ENCODE results near the gene C11orf54.
"Not testable (repeated sequence)": the region's sequence is repeated elsewhere in the genome, so short reads cannot be mapped to it uniquely, and the experiment has no call there.

The C11orf54 gene

DNA sequence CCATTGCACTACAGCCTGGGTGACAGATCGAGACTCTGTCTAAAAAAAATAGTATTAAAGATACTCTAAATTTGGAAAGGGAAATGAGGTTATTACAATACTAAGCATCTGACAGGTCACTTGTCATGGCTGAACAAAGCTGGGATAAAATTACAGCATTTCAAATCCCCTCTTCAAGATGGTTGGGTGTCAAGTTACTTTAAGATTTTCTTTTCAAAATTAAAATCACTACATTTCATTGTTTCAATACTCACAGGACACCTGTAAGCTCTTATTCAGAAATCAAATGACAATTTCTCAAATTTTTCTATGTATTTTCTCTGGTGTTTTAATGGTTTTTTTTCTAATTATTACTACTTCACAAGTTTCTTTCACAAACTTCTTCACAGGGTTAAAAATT is 5.8 kb upstream of the C11orf54 start:
- no peak for DNase-seq

DNA sequence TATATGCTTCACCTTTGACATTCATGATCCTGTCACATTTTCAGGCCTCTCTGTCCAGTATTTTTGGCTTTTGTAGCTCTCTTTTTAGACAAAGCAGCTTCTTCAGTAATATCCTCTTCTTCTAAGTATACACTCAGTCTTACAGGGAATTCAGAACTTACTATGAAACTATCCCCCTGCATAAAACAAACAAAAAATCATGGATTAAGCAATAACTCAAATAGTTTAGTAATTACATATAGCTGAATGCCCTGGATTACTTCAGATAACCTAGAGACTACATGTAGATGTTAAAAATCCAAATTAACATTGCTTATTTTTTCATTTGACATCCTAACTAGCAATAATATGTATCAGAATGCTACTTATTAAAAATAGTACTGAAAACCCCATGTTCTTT is 5.3 kb upstream of the C11orf54 start:
- no peak for DNase-seq

DNA sequence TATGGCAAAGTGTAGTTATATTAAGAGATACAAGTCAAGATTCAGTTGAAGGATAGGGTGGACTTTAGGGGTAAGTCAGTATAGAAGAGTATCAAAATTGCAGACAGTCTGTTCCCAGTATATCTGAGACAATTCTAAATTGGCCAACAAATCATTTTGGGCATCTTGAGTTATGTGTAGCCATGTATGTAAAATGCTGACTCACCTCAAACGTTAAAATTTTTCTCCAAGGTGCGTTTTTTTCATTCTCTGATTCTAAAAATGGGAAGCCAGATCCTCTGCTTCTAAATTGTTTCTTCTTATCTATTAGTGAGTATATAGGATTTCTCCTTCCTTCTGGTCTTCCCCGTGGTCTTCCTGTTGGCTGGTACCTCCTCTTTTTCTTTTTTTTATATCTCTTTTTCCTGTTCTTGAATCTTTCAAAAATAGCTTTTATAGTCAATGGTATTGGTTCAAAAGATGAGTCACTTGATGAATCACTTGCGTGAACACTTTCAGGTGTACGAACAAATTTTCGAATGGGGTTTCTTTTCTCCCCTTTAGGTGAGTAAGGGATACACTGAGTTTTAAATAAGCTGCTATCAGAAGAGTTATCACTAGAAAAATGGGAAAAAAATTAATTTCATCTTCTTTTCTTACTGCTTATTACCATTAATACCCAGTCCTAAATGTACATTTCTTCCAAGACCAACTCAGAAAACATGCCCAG is 3.4 kb upstream of the C11orf54 start:
- no peak for DNase-seq

DNA sequence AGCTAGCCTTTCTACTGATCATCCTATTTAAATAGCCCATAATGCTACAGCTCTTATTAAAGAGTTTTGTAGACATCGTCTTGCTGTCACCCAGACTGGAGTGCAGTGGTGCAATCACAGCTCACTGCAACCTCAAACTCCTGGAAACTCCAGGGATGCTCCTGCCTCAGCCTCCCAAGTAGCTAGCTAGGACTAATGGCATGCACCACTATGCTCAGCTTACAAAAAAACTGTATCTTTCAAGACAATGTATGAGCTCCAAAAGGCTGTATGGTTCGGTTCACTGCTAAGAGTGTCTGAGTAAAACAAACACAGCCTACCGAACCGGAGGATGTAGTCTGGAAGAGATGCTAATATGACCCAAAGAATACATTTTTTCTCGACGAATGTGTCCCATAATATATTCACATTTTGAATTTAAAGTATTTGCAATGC is 2.8 kb upstream of the C11orf54 start:
- no peak for DNase-seq

DNA sequence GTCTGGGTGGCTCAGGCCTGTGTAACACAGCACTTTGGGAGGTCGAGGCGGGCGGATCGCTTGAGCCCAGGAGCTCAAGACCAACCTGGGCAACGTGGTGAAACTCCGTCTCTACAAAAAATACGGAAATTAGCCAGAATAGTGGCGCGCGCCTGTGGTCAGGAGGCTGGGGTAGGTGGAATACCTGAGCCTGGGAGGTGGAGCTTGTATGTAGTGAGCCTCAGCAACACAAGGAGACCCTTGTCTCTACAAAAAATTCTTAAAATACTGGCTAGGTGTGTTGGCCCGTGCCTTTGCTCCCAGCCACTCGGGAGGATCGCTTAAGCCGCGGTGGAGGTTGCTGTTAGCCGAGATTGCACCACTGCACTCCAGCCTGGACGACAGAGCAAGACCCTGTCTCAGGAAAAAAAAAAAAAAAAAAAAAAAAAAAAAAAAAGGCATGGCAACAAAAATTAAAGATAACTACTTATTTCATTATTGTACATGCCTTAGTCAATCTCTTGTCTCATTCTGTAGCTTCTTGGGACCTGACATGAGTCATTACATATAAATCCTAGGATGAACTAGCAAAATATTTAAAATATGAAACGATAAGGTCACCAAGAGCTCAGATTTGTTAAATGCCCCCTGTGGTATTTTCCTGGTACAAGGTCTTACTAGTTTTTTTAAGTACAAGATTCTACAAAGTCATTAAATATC is 1.3 kb upstream of the C11orf54 start:
- no peak for DNase-seq

DNA sequence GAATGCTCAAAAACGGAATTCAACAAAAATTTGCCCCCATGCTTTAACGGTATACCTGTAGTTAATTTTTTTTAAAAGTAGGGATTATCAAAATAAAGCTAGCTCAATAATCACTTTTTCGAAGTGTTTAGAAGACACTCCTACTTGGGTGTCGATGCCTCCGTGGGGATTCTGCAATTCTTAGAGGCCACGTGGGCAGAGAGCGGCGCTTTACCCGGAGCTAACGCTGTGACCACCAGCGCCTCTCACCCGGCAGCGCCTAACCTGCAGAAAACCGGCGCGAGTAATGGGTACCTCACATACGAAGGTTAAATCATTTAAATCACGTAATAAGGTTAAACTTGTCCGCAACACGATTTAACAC is 760 bp upstream of the C11orf54 start:
- peak; percentile 35 for DNase-seq

DNA sequence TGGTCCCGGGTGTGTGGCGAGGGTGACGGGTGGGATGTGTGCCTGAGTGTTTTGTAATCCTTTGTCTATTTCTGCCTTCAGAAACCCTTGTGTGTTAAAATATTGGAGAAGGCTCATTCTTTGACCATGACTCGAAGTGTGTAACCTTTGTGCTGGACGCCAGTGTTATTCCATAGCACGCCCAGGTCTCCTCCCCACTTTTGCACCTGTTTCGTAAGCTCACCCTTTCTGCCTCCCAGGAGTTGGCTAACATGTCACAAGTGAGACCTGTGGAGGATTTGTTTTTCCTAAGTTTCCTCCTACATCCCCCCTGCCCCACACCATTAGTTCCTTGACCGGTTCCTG is 382 bp downstream of the C11orf54 start:
- no peak for DNase-seq

DNA sequence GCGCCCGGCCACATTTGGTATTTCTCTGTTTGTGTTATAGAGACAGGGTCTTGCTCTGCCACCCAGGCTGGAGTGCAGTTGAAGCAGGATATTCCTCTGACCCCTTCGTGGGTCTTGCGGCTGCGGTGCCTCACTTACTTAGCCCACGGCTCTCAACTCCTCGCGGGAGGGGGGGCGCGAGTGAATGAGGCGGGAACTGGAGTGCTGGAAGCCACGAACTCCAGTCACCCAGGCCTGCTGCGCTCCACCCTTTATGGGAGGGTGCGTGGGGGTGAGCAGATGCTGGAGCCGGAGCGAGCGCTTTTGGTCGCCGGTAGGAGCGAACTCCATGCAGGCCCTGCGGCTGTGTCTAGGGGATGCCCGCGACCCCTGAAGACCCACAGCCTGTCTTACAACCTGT is 1.8 kb downstream of the C11orf54 start:
- DNase-seq, result no peak

DNA sequence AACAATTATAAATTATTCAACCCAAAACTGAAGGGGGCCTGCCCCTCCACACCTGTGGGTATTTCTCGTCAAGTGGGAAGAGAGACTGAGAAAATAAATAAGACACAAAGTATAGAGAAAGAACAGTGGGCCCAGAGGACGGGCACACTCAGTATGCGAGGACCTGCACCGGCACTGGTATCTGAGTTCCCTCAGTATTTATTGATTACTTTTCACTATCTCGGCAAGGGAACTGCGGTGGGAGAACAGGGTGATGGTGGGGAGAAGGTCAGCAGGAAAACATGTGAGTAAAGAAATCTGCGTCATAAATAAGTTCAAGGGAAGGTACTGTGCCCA is 3.2 kb downstream of the C11orf54 start:
- no peak for DNase-seq

DNA sequence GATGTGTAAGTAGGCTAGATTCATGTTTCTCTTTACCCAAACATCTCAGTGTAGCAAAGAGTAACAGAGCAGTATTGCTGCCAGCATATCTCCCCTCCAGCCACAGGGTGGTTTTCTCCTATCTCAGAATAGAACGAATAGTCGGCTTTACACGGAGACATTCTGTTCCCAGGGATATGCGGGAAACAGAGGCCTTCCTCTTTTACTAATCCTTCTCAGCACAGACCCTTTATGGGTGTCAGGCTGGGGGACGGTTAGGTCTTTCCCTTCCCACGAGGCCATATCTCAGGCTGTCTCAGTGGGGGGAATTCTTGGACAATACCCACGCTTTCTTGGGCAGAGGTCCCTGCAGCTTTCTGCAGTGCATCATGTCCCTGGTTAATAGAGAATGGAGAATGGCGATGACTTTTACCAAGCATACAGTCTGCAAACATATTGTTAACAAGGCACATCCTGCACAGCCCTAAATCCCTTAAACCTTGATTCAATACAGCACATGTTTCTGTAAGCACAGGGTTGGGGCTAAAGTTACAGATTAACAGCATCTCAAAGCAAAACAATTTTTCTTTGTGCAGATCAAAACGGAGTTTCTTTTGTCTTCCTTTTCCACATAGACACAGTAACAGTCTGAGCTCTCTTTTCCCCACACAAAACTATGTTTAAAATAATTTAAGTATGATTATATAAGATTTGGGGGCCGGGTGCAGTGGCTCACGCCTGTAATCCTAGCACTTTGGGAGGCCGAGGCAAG is 3.7 kb downstream of the C11orf54 start:
- not testable (repeated sequence) for DNase-seq

DNA sequence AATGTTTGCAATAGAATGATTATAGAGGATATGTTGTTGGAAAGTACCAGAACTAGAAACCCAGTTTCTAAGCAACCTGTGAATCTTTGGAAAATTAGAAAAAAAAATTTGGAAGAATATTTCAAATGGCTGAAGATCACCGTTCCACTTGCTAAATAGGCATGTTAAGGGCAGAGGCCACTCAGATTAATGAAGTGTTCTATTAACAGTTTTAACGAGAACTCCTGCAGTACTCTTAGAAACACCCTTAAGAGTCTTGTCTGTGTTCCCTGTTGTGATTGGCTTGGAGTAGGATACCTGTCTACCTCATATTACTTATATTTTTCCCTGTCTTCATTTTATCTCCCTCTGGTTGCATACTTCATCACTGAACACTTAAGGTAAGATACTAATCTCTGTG is 4.6 kb downstream of the C11orf54 start:
- DNase-seq, result no peak

DNA sequence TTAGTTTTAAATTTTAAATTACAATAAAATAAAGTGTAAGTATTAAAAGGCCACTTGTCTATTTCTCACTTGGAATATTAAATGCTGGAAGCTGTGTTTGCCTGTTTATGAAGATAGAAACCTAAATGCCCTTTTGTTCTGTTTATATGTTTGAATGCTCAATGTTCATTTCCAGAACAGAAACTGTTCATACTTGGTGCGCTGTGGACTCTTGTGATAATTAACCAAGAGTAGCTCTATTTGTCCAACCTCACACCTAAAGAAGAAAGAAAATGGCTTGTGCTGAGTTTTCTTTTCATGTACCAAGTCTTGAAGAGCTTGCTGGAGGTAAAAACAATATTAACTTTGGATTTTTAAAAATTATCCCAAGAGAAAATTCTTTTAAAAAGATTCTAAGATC is 5.7 kb downstream of the C11orf54 start:
- no peak for DNase-seq

DNA sequence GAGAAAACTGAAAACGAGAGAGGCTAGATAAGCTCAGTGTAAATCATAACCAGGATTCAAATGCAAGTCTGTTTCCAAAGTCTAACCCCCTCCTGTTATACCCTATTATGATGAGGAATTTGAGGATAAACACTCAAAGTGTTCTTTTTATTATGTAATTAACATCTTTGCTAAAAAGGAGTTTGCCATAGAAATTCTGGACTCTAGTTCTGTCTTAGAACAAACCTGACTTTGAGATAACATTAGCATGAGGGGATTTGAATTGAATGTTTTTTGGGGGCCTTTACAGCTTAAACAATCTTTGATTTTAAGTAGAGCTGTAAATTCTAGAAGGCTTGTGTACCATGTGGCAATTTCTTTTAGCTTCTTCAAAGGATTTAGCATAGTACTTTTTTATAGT is 9.5 kb downstream of the C11orf54 start:
- no peak for DNase-seq

DNA sequence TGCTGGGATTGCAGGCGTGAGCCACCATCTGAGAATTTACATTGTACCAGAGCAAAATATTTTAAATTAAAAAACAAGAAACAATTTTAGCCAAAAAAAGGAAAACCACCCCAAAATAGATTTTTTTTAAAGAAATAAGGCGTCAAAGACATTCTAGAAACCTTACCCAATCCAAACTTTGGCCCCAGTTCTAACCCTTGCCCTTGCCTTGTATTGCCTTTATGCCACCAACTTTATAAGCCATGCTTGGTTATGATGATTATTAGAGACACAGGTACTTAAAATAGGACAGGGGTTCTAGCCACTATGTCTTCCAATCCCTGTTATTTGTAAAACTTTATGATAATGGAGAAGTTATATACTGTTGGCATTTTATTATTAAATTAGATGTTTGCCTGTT is 11.8 kb downstream of the C11orf54 start:
- DNase-seq, result no peak

DNA sequence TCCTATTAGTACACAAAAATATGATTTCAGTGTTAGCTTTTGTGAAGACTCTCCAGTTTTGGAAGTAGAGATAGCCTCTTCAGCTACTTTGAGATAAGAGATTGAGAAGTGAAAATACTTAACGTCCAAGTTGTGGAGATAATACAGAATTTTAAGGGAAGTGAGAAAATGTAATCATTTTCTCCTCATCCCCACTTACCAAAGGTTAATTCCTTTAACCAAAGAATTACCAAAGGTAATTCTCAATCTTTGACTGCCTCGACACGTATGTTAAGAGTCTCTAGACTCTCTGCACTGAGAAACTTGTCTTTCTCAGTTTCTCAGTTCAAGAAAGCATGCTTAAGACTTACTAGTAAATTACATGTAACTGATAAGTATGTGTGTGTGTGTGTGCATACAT is 15.3 kb downstream of the C11orf54 start:
- DNase-seq, result no peak

DNA sequence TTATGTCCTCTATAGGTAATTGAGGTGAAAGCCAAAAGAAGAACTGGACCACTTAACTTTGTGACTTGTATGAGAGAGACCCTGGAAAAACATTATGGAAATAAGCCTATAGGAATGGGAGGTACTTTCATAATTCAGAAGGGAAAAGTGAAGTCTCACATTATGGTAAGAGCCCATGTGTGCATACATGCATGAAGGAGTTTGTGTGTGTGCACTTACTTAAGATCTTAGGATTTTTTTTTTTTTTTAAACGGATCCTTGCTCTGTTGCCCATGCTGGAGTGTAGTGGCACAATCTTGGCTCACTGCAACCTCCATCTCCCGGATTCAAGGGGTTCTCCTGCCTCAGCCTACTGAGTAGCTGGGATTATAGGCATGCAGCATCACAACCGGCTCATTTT is 15.8 kb downstream of the C11orf54 start:
- DNase-seq, result no peak

DNA sequence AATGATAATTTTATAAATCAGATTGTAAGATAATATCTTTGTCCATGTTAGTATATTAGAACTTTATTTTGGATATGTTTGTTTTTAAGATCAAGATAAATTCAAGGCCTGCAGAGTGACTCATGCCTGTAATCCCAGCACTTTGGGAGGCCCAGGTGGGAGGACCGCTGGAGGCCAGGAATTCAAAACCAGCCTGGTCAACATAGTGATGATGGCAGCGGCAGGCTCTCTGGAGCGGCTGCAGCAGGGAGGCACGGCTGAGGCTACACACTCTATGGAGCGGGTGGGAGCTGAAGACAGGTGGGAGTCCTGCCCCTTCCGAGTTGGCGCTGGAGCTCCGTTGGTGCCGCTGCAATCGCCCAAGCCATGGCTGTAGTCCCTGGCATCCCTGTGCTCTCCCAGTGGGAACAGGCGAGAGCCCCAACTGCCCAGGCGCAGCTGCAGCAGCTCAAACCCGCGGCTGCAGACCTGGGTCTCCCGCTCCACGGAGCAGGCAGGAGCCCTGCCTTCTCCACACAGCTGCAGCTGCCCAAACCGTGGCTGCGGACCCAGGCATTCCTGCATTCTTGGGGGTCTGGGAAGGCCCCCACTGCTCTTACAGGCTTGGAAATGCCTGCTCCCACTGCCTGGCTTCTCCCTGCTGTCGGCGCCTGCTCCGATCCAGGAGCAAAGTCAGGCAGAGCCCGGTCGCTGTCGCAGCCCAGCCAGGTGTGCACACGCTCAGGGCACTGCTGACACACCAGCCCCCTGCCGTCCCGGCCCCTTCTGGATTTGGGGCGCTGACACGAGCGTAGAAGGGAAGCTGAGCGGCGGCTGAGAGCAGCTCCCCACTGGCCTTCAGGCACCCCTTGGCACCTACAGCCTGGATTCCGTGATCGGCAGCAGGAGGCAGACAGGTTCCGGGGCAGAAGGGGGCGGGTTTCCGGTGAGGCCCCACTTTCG is 16.7 kb downstream of the C11orf54 start:
- no peak for DNase-seq

DNA sequence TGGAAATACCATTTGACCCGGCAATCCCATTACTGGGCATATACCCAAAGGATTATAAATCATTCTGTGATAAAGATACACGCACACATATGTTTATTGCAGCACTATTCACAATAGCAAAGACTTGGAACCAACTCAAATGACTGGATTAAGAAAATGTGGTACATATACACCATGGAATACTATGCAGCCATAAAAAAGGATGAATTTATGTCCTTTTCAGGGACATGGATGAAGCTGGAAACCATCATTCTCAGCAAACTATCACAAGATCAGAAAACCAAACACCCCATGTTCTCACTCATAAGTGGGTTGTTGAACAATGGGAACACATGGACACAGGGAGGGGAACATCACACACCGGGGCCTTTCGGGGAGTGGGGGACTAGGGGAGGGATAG is 17.7 kb downstream of the C11orf54 start:
- DNase-seq, result not testable (repeated sequence)

DNA sequence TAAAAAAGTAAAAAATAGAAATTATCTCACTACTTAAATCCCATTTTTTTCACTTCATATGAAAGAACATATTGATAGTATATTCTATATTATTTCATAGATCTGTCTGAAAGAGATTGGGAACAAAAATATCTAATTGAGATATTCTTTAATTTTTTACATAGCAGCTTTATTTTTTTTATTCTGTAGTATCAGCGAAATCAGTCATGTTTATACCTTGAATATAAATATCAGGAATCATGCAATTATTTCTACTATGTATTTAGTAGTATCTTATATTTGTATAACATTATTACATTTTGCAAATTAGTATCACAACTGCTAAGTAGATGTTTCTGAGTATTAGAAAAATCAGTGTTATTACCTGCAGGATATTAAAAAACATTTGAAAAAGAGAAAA is 20.4 kb downstream of the C11orf54 start:
- no peak for DNase-seq

DNA sequence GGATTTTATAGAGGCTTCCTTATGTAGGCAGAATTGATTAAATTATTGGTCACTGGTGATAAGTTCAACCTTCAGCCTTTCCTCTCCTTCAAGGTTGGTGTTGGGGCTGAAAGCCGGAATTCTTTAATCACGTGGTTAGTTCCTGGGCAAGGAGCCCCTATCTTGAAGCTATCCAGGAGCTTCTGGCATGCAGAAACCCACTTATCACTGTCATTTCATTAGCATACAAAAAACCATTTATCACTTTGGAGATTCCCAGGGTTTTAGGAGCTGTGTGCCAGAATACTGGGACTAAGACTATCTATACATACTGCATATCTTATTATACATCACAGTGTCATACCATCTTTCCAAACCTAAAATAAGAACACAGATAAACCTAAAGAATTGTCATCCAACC is 24.1 kb downstream of the C11orf54 start:
- DNase-seq, result no peak

DNA sequence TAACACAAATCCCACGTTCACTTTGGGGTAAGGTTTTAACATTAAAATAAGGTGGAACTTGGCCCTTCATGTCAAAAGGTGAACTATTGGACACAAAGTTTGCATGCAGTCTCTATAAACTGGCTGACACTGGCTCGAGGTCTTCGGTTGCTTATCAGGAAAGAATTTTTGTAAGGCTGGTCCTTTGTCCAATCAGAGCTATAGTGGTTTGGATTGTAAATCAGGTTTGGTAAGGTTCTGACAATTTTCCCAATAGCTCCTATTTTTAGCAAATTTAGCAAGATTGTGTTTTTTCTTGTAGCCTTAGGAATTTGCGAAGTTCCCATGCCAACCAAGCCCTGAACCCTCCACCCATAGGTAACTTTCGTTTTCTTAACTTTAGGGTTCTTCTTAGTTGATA is 25.0 kb downstream of the C11orf54 start:
- no peak for DNase-seq

DNA sequence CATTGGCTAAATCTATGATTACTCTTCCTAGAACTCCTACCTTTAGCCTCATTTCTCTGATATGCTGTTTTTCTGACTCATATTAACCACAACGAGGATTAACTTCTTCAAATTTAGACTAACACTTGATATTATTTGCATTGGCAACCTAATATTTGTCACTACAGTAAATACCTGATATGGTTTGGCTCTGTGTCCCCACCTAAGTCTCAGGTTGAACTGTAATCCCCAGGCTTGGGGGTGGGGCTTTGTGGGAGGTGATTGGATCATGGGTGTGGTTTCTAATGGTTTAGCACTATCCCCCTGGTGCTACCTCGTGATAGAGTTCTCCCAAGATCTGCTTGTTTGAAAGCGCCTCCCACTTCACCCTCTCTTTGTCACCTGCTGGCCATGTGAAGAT is 25.5 kb downstream of the C11orf54 start:
- no peak for DNase-seq

DNA sequence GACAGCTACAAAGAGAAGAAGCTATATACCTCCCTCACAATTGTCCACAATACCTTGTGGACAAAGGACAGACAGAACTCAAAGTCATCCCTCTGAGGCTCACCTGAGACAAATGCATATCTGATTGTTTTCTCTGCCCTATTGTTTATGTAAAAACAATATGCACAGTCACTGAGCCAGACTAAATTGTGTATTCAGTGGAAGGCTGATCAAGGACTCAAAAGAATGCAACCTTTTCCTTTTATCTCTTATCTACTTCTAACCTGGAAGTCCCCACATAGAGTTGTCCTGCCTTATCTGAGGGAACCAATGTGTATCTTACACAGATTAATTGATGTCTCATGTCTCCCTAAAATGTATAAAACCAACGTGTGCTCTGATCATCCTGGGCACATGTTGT is 28.7 kb downstream of the C11orf54 start:
- DNase-seq, result no peak
